Measurements from ENCODE around the gene MYLK4.

MYLK4 gene

GRCh38 chr6:2630359-2630758 is 120.4 kb downstream of the MYLK4 start:
- no peak for TF ChIP-seq CTCF (IDR thresholded peaks at IDR 0.05; ENCODE audit: low read depth, low read length)
- Histone ChIP-seq H3K27ac (no peak overlapping the region), H3K9me3 (ENCODE audit: severe bottlenecking) (no peaks in the 10 kb centered on the region), H3K36me3 (no peaks in the 10 kb centered on the region), H3K4me3 (ENCODE audit: low read depth, low read length) (no peak overlapping the region), H3K27me3 (ENCODE audit: insufficient read depth, low read depth, severe bottlenecking) (peaks cover 6% of the 10 kb centered on the region)
- DNase-seq, result no peak

GRCh38 chr6:2626401-2626800 is 124.3 kb downstream of the MYLK4 start:
- DNase-seq, result no peak
- H3K9me3 ChIP-seq (ENCODE audit: severe bottlenecking), result no peaks in the 10 kb centered on the region
- TF ChIP-seq CTCF (IDR thresholded peaks at IDR 0.05; ENCODE audit: low read depth, low read length), result no peak
- no peak overlapping the region for H3K4me3 ChIP-seq (ENCODE audit: low read depth, low read length)
- no peak overlapping the region for H3K27ac ChIP-seq
- peaks cover 13% of the 10 kb centered on the region for H3K27me3 ChIP-seq (ENCODE audit: insufficient read depth, low read depth, severe bottlenecking)
- no peaks in the 10 kb centered on the region for H3K36me3 ChIP-seq

- Histone ChIP-seq H3K36me3 (no peaks in the 10 kb centered on the region), H3K4me3 (ENCODE audit: low read depth, low read length) (no peak overlapping the region), H3K9me3 (ENCODE audit: severe bottlenecking) (no peaks in the 10 kb centered on the region), H3K27ac (no peak overlapping the region), H3K27me3 (ENCODE audit: insufficient read depth, low read depth, severe bottlenecking) (peaks cover 17% of the 10 kb centered on the region)
- TF ChIP-seq CTCF (IDR thresholded peaks at IDR 0.05; ENCODE audit: low read depth, low read length), result no peak
- no peak for DNase-seq
These were observed 125.1 kb downstream of the MYLK4 start for GRCh38 chr6:2625581-2625980.

- Histone ChIP-seq H3K4me3 (ENCODE audit: low read depth, low read length) (no peak overlapping the region), H3K27ac (no peak overlapping the region), H3K27me3 (ENCODE audit: insufficient read depth, low read depth, severe bottlenecking) (peaks cover 30% of the 10 kb centered on the region), H3K9me3 (ENCODE audit: severe bottlenecking) (no peaks in the 10 kb centered on the region), H3K36me3 (no peaks in the 10 kb centered on the region)
- DNase-seq, result no peak
- TF ChIP-seq CTCF (IDR thresholded peaks at IDR 0.05; ENCODE audit: low read depth, low read length), result no peak
These were observed 126.5 kb downstream of the MYLK4 start for GRCh38 chr6:2624177-2624576.

- TF ChIP-seq CTCF (IDR thresholded peaks at IDR 0.05; ENCODE audit: low read depth, low read length), result no peak
- Histone ChIP-seq H3K27ac (no peak overlapping the region), H3K9me3 (ENCODE audit: severe bottlenecking) (no peaks in the 10 kb centered on the region), H3K36me3 (no peaks in the 10 kb centered on the region), H3K4me3 (ENCODE audit: low read depth, low read length) (no peak overlapping the region), H3K27me3 (ENCODE audit: insufficient read depth, low read depth, severe bottlenecking) (peaks cover 33% of the 10 kb centered on the region)
- DNase-seq, result no peak
These were observed 127.4 kb downstream of the MYLK4 start for GRCh38 chr6:2623295-2623694.

GRCh38 chr6:2622671-2623070 is 128.1 kb downstream of the MYLK4 start:
- no peak for TF ChIP-seq CTCF (IDR thresholded peaks at IDR 0.05; ENCODE audit: low read depth, low read length)
- Histone ChIP-seq H3K9me3 (ENCODE audit: severe bottlenecking) (no peaks in the 10 kb centered on the region), H3K36me3 (no peaks in the 10 kb centered on the region), H3K27ac (no peak overlapping the region), H3K4me3 (ENCODE audit: low read depth, low read length) (no peak overlapping the region), H3K27me3 (ENCODE audit: insufficient read depth, low read depth, severe bottlenecking) (peaks cover 39% of the 10 kb centered on the region)
- no peak for DNase-seq
